Fibroblast of the aortic adventitia (primary cell): Measurements from ENCODE around the gene TMEM11. TPM values are rescaled to one million over a fixed set of nuclear protein-coding genes. Genes with fewer than 3 reads are reported as not detected.

ENCODE experiments used
- DNase-seq: peaks from one replicate; pipeline ENCODE4 v3.0.0-alpha.2; 2010; ENCODE audit warnings: low read depth
- H3K4me3 ChIP-seq: 2 replicates; pipeline ENCODE4 v1.5.1; 2011; ENCODE audit warnings: low read depth, mild to moderate bottlenecking, control low read depth, low read length, moderate library complexity
- total RNA-seq: library from RNA; depleted of rRNA; stranded (reverse); fragments of >200 nt; gene quantifications from 2 replicates; pipeline ENCODE4 v1.2.3, GENCODE V29; 2012; ENCODE audit warnings: low replicate concordance
- TF ChIP-seq, protein P1 (sequence below): IDR thresholded peaks from 2 replicates; pipeline ENCODE4 v1.5.1; 2011; ENCODE audit warnings: mild to moderate bottlenecking, low read length, control low read depth, inconsistent platforms; ENCODE audit not compliant: insufficient read depth

TMEM11 gene, protein sequence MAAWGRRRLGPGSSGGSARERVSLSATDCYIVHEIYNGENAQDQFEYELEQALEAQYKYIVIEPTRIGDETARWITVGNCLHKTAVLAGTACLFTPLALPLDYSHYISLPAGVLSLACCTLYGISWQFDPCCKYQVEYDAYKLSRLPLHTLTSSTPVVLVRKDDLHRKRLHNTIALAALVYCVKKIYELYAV
- 5.0 and 17.5 TPM in 2 replicates for total RNA-seq

DNA sequence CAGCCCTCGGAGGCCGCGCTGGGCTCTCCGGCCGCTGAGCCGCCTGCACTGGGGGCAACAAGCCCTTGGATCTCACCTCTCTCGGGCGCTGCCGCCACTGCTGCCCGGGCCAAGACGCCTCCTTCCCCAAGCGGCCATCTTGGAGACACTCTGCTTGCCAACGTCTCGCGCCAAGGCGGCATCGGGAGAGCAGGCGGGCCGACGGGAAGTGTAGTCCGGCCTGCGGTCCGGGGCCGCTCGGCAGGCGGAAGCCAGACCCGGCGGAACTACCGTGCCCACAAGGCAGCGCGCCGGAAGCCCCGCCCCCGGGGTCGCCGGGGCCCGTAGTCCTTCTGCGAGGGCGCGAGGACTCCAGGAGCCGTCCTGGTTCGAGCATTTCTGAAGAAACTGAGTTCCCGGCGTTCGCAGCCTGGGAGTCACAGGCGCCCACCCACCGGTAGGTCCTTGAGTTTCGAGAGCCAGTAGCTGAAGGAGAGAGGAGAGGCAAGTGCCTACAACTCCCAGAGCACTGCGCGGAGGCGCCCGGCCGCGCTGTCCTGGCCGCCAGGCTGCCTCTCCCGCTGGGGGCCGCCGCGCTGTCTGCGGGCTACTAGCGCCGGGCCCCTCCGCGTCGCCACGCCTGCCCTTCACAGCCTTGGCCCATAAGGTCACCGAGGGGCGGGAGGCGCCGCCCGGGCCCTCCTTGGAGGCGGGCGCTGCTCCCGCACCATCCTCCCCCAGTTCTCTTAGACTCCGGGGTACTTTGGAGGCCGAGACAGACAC, at the start of gene TMEM11:
TMEM11 (minus strand) TSS at position 147 of the 762 bp plus-strand sequence; CDS start at position 138, 9 bp downstream.
- TF ChIP-seq, protein P1, sequence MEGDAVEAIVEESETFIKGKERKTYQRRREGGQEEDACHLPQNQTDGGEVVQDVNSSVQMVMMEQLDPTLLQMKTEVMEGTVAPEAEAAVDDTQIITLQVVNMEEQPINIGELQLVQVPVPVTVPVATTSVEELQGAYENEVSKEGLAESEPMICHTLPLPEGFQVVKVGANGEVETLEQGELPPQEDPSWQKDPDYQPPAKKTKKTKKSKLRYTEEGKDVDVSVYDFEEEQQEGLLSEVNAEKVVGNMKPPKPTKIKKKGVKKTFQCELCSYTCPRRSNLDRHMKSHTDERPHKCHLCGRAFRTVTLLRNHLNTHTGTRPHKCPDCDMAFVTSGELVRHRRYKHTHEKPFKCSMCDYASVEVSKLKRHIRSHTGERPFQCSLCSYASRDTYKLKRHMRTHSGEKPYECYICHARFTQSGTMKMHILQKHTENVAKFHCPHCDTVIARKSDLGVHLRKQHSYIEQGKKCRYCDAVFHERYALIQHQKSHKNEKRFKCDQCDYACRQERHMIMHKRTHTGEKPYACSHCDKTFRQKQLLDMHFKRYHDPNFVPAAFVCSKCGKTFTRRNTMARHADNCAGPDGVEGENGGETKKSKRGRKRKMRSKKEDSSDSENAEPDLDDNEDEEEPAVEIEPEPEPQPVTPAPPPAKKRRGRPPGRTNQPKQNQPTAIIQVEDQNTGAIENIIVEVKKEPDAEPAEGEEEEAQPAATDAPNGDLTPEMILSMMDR = no peak
- peak within 1 kb of the TSS; percentile 92 for H3K4me3 ChIP-seq
- peak; percentile 93 for DNase-seq

DNA sequence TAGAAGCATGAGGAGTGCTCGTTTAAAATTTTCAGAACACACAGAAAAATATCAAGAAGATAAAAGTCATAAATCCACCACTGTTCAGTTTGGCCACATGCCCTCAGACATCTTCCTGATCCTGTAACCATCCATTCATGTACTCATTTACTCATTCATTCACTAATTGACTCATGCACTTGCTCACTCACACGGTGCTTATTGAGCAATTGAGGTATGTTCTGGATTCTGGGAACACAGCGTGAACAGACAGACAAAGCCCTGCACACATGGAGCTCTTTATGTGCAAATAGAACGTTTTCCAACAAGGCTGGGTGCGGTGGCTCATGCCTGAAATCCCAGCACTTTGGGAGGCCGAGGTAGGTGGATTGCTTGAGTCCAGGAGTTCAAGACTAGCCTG, 49.4 kb upstream of the TMEM11 start:
- no peak overlapping the region for H3K4me3 ChIP-seq
- TF ChIP-seq, protein P1 = no peak
- DNase-seq = peak; percentile 62

DNA sequence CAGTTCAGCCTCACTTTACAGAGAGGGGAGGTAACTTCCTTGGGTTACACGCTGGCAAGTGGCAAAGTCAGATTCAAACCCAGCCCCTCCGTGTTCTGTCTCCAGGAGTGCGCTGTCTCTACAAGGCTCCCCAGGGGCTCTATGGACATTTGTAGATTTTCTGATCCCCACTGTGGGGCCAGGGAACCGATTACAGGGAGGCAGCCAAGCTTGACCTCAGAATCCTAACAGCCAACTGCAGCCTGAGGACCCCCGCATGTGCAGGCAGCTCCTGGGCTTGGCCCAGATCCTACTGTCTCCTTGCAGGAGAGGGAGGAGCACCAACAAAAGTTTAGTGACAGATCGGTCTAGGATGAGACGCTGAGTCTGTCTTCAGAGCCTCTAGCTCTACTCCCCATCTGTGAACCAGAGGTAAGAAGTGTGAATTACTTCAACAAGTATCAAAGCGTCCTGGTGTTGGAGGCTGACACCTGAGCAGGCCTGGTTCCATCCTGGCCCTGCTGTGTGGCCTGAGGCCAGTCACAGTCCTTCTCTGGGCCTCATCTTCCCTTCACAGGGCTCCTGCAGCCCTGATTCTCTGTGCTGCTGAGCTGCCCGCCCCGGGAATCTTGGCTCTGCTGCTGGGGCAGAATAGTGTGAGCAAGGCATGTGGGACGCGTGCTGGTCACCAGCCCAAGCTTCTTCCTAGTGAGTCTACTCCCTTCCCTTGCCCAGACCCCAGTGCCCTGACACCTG, 48.5 kb upstream of the TMEM11 start:
- TF ChIP-seq, protein P1 = no peak

DNA sequence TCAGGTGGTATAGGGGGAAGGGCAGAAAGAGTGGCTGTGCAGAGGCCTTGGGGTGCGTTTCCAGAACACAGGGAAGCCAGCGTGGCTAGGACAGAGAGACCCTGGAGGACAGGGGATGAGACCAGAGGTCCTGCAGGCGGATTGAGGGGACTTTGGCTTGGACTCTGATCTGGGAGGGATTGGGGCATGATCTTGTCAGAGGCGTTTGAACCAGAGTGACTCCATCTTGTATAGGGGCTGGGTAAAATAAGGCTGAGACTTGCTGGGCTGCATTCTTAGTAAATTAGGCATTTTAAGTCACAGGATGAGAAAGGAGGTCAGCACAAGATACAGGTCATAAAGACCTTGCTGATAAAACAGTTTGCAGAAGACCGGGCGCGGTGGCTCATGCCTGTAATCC, 44.6 kb upstream of the TMEM11 start:
- TF ChIP-seq, protein P1 = no peak
- DNase-seq = no peak
- no peak overlapping the region for H3K4me3 ChIP-seq

More for the DNA sequence above, 48.5 kb upstream of the TMEM11 start:
- no peak overlapping the region for H3K4me3 ChIP-seq
- DNase-seq = no peak

DNA sequence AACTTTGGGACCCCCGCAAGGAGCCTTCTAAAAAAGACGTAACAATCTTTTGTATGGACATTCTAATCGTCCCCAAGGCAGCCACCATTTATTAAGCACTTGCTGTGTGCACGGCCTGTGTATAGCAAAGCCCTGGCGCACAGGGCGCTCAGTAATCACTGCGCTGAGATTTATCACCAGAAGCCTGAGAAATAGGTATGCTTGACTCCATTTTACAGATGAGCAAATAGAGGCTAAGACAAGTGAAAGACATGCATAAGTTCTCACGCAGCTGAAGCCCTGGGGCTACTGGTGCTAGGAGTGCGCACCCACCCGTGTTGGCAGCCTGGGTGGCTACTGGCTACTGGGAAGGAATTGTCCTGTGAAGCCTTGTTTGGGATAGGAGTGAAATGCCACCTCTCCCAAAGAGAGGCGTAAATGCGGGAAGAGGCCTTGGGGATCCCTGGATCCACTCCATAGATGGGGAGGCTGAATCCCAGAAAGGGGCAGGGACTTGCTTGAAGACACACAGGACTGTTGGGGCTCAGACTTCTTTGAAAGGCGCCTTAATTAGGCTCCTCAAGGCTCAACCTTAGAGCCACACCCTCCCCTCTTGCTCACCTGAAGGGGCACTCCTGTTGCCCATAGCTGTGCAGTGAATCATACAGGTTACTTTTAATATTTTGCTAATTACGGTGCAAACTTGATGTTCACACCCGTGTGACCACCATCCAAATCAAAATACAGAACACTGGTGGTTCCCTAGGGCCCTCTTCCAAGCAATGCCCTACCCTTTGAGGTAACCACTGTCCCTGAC, 39.9 kb upstream of the TMEM11 start:
- DNase-seq = no peak
- TF ChIP-seq, protein P1 = no peak
- peak overlapping the region; percentile 74 for H3K4me3 ChIP-seq
